UCSD-AML1 (cell line): ENCODE measurements around the gene CROCC2.

Experiments
- DNase-seq: peaks from one replicate; lab custom pipeline; 2025; ENCODE audit not compliant: unreplicated experiment; lab: John Stamatoyannopoulos, UW

CROCC2 gene

DNA sequence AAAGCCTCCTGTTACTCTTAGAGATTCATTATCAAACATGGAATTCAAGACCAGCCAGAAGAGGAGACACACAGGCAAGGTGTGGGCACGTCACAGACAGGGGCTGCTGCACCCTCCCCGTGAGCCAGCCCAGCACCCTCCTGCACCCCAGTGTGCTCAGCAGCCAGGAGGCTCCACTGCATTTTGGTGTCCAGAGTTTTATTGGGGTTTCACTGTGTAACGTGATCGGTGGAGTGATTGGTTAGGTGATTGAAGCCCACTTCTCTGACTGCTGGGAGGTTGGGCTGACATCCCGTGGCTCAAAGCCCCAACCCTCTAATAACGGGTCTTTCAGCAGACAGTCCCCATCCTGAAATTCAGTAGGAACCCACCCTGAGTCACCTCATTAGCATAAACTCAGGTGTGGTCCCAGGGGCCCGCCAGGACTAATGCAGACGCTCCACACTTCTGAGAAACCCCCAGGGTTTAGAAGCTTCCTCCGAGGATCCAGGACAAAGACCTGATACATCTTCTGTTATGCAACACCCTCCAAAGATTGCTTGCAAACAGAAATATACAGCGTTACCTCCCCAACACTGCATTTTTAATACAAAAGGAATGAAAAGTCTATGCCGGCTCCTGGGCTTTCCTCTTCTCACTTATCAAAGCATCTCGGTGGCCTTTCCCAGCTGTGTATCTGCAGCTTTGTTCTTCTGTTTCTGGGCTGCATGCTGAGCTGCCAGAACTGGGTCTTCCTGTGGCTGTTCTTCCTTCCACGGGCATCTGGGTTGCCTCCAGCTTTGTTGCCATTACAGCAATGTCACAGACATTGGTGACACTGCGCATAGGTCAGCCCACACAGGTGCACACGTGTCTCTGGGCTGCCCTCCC, 48.5 kb downstream of the CROCC2 start:
- no peak for DNase-seq

DNA sequence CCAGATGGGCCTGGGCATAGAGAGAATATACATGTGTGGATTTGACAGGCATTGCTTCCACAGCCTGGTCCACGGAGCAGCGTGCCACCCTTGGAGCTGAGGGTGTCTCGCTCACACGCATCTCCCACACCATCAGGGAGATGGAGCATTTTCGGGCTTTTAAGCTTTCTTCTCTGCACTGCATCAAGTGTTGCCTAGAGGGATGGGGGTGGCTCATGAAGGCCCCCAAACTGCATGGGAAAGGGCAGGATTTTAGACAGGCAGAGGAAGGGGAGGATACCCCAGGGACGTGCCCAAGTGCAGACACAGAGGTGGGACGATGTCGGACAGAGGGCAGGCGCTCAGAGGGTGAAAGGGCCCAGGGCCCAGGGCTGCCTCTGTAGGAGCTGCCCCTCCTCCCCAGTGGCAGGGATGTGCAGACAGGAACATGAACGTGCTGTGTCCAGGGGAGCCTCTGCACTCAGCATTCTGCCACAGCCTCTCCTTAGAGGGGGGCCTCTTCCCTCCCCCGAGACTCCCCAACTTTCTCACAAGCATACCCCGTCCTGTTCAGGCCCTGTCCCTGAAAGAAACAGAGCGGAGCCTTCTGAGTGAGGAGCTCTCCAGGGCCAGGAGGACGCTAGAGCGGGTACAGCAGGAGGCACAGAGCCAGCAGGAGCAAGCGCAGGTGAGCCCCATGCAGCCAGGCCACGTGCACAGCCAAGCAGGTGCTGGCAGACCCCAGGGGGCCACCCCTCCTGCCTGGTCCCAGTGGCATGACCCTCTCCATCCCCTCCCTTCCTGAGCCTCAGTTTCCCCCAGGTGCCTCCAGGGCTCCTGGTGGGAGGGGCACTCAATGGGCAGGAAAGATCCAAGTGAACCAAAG, 49.4 kb downstream of the CROCC2 start:
- no peak for DNase-seq

DNA sequence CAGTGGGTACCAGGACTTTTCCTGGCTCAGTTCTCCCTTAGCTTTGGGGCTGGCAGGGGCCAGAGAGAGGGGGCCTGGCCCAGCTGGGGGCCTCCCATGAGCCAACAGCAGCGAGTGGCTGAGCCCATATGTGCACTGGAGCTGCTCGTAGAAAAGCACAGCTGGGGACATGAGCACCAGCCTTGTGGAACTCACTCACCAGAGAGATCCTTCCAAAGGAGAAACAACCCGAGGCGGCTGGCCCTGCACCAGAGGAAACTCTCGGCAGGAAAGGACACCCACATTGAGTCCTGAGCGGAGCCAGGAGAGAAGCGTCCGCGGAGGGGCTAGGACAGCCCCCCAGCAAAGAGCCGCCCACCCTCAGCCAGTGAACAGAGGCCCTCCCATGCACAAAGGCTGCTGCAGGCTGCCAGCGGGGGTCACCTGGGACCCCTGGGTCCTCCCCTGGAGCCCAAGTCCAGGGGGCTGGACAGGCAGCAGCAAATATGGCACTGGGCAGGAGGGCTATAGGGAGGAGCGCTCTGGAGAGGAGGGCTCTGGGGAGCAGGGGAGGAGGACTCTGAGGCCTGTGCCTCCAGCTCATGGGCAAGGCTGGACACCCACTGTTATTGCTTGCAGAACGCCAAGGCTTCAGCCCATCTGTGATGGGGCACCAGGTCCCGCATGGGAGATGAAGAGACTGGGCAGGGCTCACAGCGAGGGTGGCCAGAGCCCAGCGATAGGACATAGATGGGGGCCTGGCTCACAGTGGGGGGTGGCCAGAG, 50.2 kb downstream of the CROCC2 start:
- no peak for DNase-seq

DNA sequence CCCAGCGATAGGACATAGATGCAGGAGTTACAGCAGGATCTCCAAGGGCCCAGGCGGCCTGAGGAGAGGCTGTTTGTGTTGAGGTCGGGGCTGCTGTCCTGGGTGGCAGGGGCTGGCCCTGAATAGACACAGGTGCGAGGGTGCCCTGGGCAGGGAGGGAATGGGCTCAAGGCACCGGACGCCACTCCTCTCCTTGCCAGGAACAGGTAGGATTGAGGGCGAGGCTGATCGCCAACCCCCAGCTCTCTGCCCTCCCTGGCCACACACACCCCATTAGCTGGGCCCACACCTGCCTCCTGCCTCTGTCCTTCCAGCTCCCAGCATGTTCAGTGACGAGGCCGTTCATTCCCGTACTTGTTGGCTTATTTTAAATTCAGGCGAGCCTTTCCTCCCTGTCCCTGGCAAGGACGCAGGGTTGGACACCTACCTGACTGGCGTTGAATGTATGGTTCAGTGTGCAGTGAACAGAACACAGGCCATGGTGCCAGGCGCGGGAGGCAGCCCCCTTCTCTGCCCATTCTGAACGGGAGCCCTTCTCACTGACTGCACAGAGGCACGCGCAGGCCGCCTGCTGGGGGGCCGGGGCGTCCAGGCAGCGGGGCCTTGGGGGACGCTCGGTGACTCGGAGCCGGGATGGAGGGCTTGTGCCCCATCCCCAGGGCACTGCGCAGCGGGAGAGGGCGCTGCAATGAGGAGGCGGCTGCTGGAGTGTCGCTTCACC, 51.0 kb downstream of the CROCC2 start:
- no peak for DNase-seq

DNA sequence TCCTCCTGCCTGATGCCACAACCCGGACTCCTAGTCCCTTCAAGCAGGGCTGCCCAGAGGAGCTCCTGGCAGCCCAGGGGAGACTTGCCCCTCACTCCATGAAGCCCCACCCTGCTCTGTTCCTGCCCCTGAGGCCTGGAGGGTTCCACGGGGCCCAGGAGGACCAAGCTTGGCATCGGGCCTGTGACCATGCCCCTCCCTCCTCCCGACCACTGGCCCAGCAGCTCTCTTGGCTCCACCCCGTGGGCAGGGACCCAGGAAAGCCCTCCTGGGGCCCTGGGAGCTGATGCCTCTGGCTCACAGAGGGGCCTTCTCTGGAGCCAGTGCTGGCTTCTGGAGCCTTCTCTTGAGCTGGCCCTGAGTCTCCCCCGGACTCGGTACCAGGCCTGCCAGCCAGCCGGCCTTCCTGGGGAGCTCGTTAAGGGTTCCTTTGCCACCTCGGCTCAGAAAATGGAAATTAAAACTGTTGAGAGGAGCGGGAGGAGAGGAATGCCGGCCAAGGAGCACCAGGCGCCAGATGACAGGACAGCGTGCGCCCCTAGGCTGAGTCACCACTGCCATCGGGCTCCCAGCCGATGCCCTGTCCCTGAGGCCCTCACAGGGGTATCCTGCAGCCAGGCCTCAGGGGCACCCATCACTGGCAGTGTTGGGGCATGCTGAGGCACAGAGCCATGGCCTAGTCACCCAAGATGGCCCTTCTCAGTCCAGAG, 51.7 kb downstream of the CROCC2 start:
- DNase-seq, result no peak

DNA sequence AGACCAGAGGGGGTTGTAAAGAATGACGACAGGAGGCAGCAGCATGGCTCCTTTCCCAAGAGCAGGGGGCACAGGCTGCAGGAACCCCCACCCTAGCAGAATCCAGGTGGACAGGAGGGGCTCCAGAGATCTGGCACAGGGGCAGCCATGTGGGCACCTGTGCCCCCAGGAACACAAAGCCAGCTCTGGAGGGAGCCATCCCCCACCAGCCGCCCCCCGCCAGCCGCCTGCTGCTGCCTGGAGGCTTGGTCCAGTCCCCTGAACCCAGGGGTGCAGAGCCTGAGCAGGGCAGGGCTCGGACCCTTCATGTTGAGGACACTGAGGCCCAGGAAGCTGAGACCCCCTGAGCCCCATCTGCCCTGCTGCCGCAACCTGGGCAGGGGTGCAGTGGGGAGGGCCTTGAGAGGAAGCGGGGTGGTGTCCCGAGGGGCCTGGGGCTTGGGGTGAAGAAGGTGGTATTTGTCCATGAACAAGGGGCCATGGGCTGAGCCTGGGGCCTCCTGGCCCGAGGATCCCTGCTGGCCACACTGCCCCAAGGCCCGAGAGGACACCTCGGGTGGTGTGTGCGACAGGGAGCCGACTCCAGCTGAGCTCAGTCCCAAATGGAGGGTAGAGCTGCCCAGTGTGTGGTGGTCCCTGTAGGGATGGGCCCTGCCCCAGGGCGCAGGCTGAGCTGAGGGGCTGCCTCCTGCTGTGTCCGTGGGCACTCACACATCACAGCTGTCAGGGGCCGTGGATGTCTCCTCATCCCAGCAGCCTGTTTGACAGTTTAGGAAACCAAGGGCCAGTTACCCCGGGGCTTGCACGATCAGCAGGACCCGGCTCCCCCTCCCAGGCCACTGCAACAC, 52.5 kb downstream of the CROCC2 start:
- no peak for DNase-seq

DNA sequence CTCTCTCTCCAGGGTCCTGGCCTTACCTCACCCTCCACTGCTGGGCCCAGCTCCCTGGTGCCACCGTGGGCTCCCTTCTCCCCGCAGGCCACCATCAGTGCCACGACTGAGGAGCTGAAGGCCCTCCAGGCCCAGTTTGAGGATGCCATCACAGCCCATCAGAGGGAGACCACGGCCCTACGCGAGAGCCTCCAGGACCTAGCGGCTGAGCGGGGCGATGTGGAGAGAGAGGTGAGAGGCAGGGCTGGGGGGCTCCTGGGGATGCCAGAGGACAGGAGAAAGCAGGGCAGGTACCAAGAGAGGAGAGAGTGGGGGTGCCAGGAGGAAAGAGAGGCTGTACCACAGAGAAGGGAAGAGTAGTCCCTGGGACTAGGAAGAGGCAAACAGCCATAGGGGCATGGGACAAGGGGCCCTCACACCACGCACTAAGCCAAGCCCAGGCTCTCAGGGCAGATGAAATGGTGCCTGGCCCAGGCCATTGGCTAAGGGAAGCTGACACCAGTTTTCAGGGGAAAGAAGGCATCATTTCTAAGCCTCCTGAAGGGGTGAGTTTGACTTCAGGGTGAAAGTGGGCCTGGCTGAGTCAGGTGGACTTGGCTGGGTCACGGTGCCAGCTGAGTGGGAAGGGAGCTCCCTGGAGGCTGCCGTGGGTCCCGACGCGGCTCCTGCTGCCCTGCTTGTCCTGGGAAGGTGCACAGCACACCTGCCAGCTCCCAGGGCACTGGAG, 53.2 kb downstream of the CROCC2 start:
- no peak for DNase-seq

GRCh38 chr2:240959941-240960308, 53.8 kb downstream of the CROCC2 start:
- DNase-seq, result no peak

DNA sequence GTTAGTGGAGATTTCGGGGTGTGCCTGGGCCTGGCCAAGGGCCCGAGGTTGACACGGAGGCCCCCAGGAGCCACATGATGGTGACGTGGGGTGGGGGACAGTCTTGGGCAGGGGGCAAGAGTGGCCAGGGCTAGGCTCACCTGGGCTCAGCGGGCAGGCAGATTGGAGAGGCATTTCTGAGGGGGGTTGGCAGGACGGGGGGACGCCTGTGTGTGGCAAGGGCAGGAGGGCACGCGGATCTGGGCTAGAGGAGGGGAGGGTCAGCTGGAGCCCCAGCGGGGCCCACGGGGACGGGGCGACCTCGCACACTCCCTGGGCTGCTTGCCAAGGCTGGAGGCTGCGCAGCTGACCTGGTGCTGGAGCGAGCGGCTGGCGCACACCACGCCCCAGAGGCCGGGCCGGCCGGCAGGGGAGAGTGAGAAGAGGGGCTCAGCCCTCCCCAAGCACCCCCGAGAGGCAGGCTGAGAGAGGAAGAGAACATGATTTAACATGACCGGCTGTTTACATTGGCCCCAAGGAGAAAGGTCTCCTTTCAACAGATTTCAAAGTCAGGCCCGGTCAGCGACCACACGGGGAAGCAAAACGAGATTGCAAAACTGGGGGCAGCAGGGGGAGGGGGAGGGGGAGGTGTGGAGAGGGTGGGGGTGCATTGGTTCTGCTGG, 54.3 kb downstream of the CROCC2 start:
- DNase-seq, result no peak

GRCh38 chr2:240960971-240961876, 55.1 kb downstream of the CROCC2 start:
- no peak for DNase-seq

DNA sequence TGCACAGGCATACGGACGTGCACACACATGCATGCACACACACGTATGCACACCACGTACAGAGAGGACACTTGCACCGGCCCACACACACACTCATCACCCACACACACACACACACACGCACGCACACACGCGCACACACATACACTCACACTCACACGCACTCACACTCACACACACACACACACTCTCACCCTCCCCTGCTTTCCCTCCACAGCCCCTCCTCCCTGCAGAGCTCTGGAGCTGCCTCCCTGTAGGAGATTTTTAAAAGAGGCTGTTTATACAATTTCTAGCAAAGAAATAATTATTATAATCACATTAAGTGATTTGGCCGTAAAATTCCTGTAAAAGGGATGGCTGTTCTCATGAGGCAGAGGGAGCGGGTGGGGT, 55.8 kb downstream of the CROCC2 start:
- DNase-seq, result no peak

DNA sequence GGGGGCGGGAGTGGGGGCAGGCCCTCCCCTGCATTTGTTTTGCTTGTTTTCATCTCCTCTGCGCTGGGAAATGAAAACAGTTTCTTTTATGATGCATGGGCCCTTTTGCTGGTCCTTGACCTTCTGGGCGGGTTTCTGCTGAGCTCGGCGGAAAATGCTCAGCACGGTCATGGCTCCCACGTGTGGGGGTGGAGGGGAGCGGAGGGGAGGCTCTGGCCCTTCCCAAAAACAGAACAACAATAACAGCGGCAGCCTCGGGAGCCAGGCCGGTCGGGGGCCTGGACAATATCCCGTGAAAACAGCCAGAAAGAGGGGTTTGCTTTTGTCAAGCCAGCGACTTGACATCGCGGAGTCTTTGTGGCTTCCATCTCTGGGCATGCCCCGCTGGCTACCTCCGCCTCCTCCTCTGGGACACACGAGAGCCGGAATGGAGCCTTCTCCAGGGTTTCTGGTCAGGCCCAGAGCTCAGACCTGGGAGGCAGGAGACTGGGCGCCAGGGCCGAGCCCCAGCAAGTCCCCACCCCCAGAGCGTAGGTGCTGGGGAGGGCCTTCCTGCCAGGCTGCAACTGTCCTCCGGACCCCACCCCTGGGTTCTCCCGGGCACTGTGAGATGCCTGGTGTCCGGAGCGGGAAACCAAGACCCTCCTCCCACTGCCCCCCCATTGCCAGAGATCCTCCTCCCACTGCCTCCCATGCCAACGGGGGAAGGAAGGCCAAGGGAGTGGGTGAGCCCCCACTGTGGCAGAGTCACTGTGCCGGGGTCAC, 56.3 kb downstream of the CROCC2 start:
- no peak for DNase-seq

- no peak for DNase-seq
Observed at GRCh38 chr2:240963065-240963867, 57.1 kb downstream of the CROCC2 start.

DNA sequence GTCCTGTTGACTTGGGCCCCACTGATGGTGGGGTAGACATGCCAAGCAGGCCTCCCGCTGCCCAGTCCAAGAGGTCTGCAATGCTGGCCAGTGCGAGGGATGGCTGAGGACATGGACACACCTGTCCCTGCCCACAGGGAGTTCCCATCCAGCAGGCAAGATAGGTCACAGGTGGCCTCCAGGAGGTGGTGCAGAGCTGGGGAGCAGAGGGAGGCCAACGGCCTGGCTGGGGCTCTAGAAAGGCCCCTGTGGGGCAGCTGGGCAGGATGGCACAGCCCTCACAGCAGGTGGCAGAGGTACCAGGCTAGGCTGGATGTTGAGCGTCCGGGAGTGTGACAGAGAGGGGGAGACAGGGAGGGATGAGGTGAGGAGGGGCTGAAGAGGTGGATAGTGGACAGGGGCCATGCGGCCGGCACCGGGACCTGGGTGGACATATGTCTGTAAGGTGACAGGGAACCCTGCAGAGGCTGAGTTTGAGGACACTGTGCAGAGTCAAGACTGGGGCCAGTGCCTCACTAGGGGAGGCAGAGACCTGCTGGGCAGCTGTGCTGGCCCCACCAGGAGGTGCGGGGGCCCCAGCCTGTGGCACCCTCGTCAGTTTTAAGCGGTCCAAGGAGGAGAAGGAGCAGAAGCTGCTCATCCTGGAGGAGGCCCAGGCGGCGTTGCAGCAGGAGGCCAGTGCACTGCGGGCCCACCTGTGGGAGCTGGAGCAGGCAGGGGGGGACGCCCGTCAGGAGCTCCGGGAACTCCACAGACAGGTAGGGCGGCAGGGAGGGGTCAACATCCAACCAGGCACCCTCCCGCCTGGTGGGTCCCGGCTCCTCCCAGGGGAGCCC, 58.0 kb downstream of the CROCC2 start:
- no peak for DNase-seq
